GM12891 (cell line): ENCODE data around the gene PAX9.

Experiments used
- DNase-seq: peaks from one replicate; pipeline ENCODE4 v3.0.0; 2011; ENCODE audit warnings: low spot score; ENCODE audit not compliant: insufficient read length
- FAIRE-seq: peaks from 2 replicates; lab custom pipeline; 2011; peaks lifted over from hg19 to GRCh38; lab: Jason Lieb, UNC
- PAX5 ChIP-seq: IDR thresholded peaks from 2 replicates; pipeline ENCODE4 v1.6.1; 2011; ENCODE audit warnings: low read length, moderate library complexity, mild to moderate bottlenecking; ENCODE audit not compliant: insufficient read depth, severe bottlenecking
- POLR2A ChIP-seq: IDR thresholded peaks from 2 replicates; pipeline ENCODE4 v1.6.1; 2011; ENCODE audit warnings: low read depth, low read length, control low read depth
- POLR2AphosphoS5 ChIP-seq: IDR thresholded peaks from 2 replicates; pipeline ENCODE4 v1.6.1; 2011; ENCODE audit warnings: low read depth, low read length, control low read depth
- POU2F2 ChIP-seq: IDR thresholded peaks from 2 replicates; pipeline ENCODE4 v1.6.1; 2011; ENCODE audit warnings: low read depth, mild to moderate bottlenecking, control low read depth, low read length, moderate library complexity
- SPI1 ChIP-seq: IDR thresholded peaks from 2 replicates; pipeline ENCODE4 v1.6.1; 2011; ENCODE audit warnings: low read depth, low read length, control low read depth
- TAF1 ChIP-seq: IDR thresholded peaks from 2 replicates; pipeline ENCODE4 v1.6.1; 2011; ENCODE audit warnings: low read depth, low read length, control low read depth

PAX9 gene

GRCh38 chr14:36633580-36633979 is 28.1 kb upstream of the PAX9 start:
- TF ChIP-seq POLR2A (no peak), TAF1 (no peak), POLR2AphosphoS5 (no peak), POU2F2 (no peak), PAX5 (no peak), SPI1 (no peak)
- FAIRE-seq (no peak), DNase-seq (no peak)

GRCh38 chr14:36646664-36647416 is 14.8 kb upstream of the PAX9 start:
- TF ChIP-seq TAF1 (no peak), PAX5 (no peak), POLR2AphosphoS5 (no peak), POU2F2 (no peak)
- no peak for FAIRE-seq
- DNase-seq: no peak

- DNase-seq (no peak), FAIRE-seq (no peak)
- TF ChIP-seq PAX5 (no peak), TAF1 (no peak), POU2F2 (no peak), SPI1 (no peak), POLR2AphosphoS5 (no peak)
Measured at GRCh38 chr14:36647417-36647823, 14.2 kb upstream of the PAX9 start.

- no peak for DNase-seq
- TF ChIP-seq POU2F2 (no peak), TAF1 (no peak), POLR2A (no peak), POLR2AphosphoS5 (no peak), SPI1 (no peak), PAX5 (no peak)
- no peak for FAIRE-seq
Measured at GRCh38 chr14:36647824-36648753, 13.6 kb upstream of the PAX9 start.

- DNase-seq (no peak), FAIRE-seq (no peak)
- TF ChIP-seq POU2F2 (no peak), PAX5 (no peak), SPI1 (no peak), POLR2A (no peak), POLR2AphosphoS5 (no peak), TAF1 (no peak)
Measured at GRCh38 chr14:36649872-36650650, 11.6 kb upstream of the PAX9 start.

GRCh38 chr14:36652542-36653201 is 9.0 kb upstream of the PAX9 start:
- no peak for TF ChIP-seq POLR2A
- no peak for TF ChIP-seq POLR2AphosphoS5
- TF ChIP-seq PAX5: no peak
- no peak for TF ChIP-seq SPI1
- TF ChIP-seq TAF1: no peak
- no peak for TF ChIP-seq POU2F2
- FAIRE-seq (no peak), DNase-seq (no peak)

- no peak for DNase-seq
- no peak for FAIRE-seq
- TF ChIP-seq POLR2A (no peak), POU2F2 (no peak), POLR2AphosphoS5 (no peak), SPI1 (no peak), PAX5 (no peak), TAF1 (no peak)
Measured at GRCh38 chr14:36653413-36653812, 8.2 kb upstream of the PAX9 start.
